HG03520 (cell line): ENCODE measurements around the gene UBE2J1.
"Not testable (repeated sequence)": the region's sequence is repeated elsewhere in the genome, so short reads cannot be mapped to it uniquely, and the experiment has no call there.

Source experiments
- ATAC-seq: cut with Tn5 transposase; IDR thresholded peaks from one replicate; pipeline ENCODE4 v1.9.1; 2021; ENCODE audit warnings: mild to moderate bottlenecking, moderate library complexity; ENCODE audit not compliant: unreplicated experiment

UBE2J1 gene

GRCh38 chr6:89352278-89353117, at the start of gene UBE2J1:
TSS of gene UBE2J1 (minus strand) at chr6:89352722. CDS start at chr6:89352569, 153 bp downstream.
- peak; percentile 31 for ATAC-seq

- ATAC-seq, result no peak
These were observed 48.4 kb upstream of the UBE2J1 start for GRCh38 chr6:89400912-89401399.

- no peak for ATAC-seq
These were observed 47.5 kb upstream of the UBE2J1 start for GRCh38 chr6:89400050-89400449.

GRCh38 chr6:89398762-89399525, 46.4 kb upstream of the UBE2J1 start:
- no peak for ATAC-seq

- not testable (repeated sequence) for ATAC-seq
These were observed 45.4 kb upstream of the UBE2J1 start for GRCh38 chr6:89397884-89398283.

GRCh38 chr6:89393659-89394058, 41.1 kb upstream of the UBE2J1 start:
- ATAC-seq, result no peak

- ATAC-seq, result no peak
These were observed 40.3 kb upstream of the UBE2J1 start for GRCh38 chr6:89392823-89393222.

- ATAC-seq, result no peak
These were observed 36.3 kb upstream of the UBE2J1 start for GRCh38 chr6:89388846-89389245.

GRCh38 chr6:89387516-89388201, 35.1 kb upstream of the UBE2J1 start:
- ATAC-seq, result peak; percentile 91

- ATAC-seq, result no peak
These were observed 34.5 kb upstream of the UBE2J1 start for GRCh38 chr6:89386917-89387491.

- no peak for ATAC-seq
These were observed 33.3 kb upstream of the UBE2J1 start for GRCh38 chr6:89385846-89386245.

GRCh38 chr6:89385156-89385667, 32.7 kb upstream of the UBE2J1 start:
- ATAC-seq, result no peak

- ATAC-seq, result no peak
These were observed 28.5 kb upstream of the UBE2J1 start for GRCh38 chr6:89381031-89381430.

- no peak for ATAC-seq
These were observed 26.8 kb upstream of the UBE2J1 start for GRCh38 chr6:89379281-89379680.

- no peak for ATAC-seq
These were observed 26.1 kb upstream of the UBE2J1 start for GRCh38 chr6:89378628-89379027.

GRCh38 chr6:89375427-89376267, 23.1 kb upstream of the UBE2J1 start:
- peak; percentile 76 for ATAC-seq

- ATAC-seq, result peak; percentile 42
These were observed 20.0 kb upstream of the UBE2J1 start for GRCh38 chr6:89372506-89372901.

- ATAC-seq, result peak; percentile 49
These were observed 19.5 kb upstream of the UBE2J1 start for GRCh38 chr6:89371849-89372505.

- no peak for ATAC-seq
These were observed 16.5 kb upstream of the UBE2J1 start for GRCh38 chr6:89368999-89369398.
